A549 (cell line): ENCODE measurements around the gene PRKCG.

Experiments used
- BCL3 ChIP-seq: fragments of >200 bp; sonication (Bioruptor Twin); formaldehyde crosslinking; IDR thresholded peaks from 3 replicates; pipeline ENCODE4 v1.6.1; 2016
- CEBPB ChIP-seq, 2 experiments: fragments of >200 bp in 1 of 2; sonication (Bioruptor Twin) in 1 of 2; formaldehyde crosslinking in 1 of 2; IDR thresholded peaks; 2 replicates each; pipeline ENCODE4 v1.6.1; 2012 to 2016
- CHD2 ChIP-seq: fragments of 150-350 bp; IDR thresholded peaks from 2 replicates; pipeline ENCODE4 v1.6.1; 2014; ENCODE audit warnings: low read length; ENCODE audit not compliant: partially characterized antibody
- CTCF ChIP-seq: fragments of >200 bp; sonication (Bioruptor Twin); formaldehyde crosslinking; IDR thresholded peaks from 3 replicates; pipeline ENCODE4 v1.5.1; 2016
- GATA3 ChIP-seq: IDR thresholded peaks from 2 replicates; pipeline ENCODE4 v1.6.1; 2012; ENCODE audit warnings: borderline replicate concordance
- KDM1A ChIP-seq: fragments of 200-600 bp; sonication (generic); IDR thresholded peaks from 2 replicates; pipeline ENCODE4 v1.6.1; 2016; ENCODE audit warnings: low read depth, mild to moderate bottlenecking
- KDM5A ChIP-seq: fragments of 200-600 bp; sonication (generic); IDR thresholded peaks from 2 replicates; pipeline ENCODE4 v1.6.1; 2016; ENCODE audit warnings: antibody characterized with exemption, mild to moderate bottlenecking
- NR3C1 ChIP-seq: fragments of >200 bp; sonication (Bioruptor Twin); formaldehyde crosslinking; IDR thresholded peaks from 3 replicates; pipeline ENCODE4 v1.6.1; 2017
- PHF8 ChIP-seq: fragments of 200-600 bp; sonication (generic); IDR thresholded peaks from 2 replicates; pipeline ENCODE4 v1.6.1; 2016; ENCODE audit warnings: low read depth, mild to moderate bottlenecking, antibody characterized with exemption, moderate library complexity, borderline replicate concordance
- POLR2A ChIP-seq: IDR thresholded peaks from 2 replicates; pipeline ENCODE4 v1.6.1; 2012; ENCODE audit warnings: mild to moderate bottlenecking, low read length
- RAD21 ChIP-seq, 2 experiments: fragments of >200 bp in 1 of 2; sonication (Bioruptor Twin) in 1 of 2; formaldehyde crosslinking in 1 of 2; IDR thresholded peaks in 1 of 2; conservative IDR thresholded peaks in 1 of 2; 2 replicates in 1 of 2; 3 replicates in 1 of 2; pipeline ENCODE4 v1.6.1; 2012 to 2018; ENCODE audit warnings: inconsistent platforms in 1 of 2
- RFX5 ChIP-seq: fragments of 450-650 bp; IDR thresholded peaks from 2 replicates; pipeline ENCODE4 v1.7.1; 2014; ENCODE audit warnings: antibody characterized with exemption, mild to moderate bottlenecking, moderate library complexity
- TF ChIP-seq, protein P1 (sequence below): fragments of 200-600 bp; sonication (generic); IDR thresholded peaks from 2 replicates; pipeline ENCODE4 v1.6.1; 2016; ENCODE audit warnings: antibody characterized with exemption, mild to moderate bottlenecking, moderate library complexity
- TF ChIP-seq, protein P2 (sequence below): fragments of 150-350 bp; IDR thresholded peaks from 2 replicates; pipeline ENCODE4 v1.6.1; 2014; ENCODE audit warnings: low read depth, mild to moderate bottlenecking, low read length

DNA sequence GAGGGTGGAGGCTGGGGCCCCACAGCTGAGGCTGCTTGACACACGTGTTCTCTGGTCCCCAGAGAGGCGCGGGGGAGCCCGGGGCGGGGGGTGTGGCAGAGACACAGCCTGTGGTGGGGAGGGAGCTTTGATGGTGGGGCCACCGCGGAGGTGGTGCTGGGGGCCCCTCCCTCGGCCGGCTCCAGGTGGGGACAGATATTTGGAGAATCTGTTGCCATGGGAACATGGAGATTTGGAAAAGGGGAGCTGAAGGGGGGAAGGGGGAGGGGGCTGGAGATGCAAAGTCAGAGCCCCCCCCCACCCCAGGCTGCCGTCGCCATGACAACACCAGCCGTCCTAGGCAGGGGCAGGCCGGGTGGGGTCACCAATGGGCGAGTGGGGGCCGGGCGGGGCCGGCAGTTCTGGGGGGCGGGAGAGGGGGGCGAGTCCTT is 1.2 kb downstream of the PRKCG start:
- TF ChIP-seq CTCF (no peak), RFX5 (no peak), KDM1A (no peak), POLR2A (no peak), CEBPB (IDR thresholded peaks at IDR 0.05) (no peak), CHD2 (no peak), RAD21 (conservative IDR thresholded peaks at IDR 0.05 in 1 of 2, IDR thresholded peaks at IDR 0.05 in 1 of 2) (no peak), NR3C1 (no peak), GATA3 (no peak), BCL3 (no peak), KDM5A (no peak), PHF8 (no peak)
- TF ChIP-seq, protein P1, sequence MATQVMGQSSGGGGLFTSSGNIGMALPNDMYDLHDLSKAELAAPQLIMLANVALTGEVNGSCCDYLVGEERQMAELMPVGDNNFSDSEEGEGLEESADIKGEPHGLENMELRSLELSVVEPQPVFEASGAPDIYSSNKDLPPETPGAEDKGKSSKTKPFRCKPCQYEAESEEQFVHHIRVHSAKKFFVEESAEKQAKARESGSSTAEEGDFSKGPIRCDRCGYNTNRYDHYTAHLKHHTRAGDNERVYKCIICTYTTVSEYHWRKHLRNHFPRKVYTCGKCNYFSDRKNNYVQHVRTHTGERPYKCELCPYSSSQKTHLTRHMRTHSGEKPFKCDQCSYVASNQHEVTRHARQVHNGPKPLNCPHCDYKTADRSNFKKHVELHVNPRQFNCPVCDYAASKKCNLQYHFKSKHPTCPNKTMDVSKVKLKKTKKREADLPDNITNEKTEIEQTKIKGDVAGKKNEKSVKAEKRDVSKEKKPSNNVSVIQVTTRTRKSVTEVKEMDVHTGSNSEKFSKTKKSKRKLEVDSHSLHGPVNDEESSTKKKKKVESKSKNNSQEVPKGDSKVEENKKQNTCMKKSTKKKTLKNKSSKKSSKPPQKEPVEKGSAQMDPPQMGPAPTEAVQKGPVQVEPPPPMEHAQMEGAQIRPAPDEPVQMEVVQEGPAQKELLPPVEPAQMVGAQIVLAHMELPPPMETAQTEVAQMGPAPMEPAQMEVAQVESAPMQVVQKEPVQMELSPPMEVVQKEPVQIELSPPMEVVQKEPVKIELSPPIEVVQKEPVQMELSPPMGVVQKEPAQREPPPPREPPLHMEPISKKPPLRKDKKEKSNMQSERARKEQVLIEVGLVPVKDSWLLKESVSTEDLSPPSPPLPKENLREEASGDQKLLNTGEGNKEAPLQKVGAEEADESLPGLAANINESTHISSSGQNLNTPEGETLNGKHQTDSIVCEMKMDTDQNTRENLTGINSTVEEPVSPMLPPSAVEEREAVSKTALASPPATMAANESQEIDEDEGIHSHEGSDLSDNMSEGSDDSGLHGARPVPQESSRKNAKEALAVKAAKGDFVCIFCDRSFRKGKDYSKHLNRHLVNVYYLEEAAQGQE: no peak
- TF ChIP-seq, protein P2, sequence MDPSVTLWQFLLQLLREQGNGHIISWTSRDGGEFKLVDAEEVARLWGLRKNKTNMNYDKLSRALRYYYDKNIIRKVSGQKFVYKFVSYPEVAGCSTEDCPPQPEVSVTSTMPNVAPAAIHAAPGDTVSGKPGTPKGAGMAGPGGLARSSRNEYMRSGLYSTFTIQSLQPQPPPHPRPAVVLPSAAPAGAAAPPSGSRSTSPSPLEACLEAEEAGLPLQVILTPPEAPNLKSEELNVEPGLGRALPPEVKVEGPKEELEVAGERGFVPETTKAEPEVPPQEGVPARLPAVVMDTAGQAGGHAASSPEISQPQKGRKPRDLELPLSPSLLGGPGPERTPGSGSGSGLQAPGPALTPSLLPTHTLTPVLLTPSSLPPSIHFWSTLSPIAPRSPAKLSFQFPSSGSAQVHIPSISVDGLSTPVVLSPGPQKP: no peak
